PC-9 (cell line): Measurements from ENCODE around the gene LRRC55. TPM values are rescaled to one million over a fixed set of nuclear protein-coding genes. Genes with fewer than 3 reads are reported as not detected.

Source experiments
- BruUV-seq: library from RNA; stranded (reverse); fragments of 400-500 nt; replicated peaks from 2 replicates; lab custom pipeline; 2021; lab: Mats Ljungman, UMichigan
- CTCF ChIA-PET: fragments of 300-600 bp; sonication (Branson Sonifier 250); formaldehyde crosslinking; loops from one replicate; lab custom pipeline; 2022; ENCODE audit warnings: antibody characterized with exemption; lab: Charles Lee
- POLR2A ChIA-PET: fragments of 300-600 bp; sonication (Branson Sonifier 250); formaldehyde crosslinking; loops from one replicate; lab custom pipeline; 2022; ENCODE audit warnings: antibody characterized with exemption; ENCODE audit not compliant: unreplicated experiment; lab: Charles Lee
- DNase-seq, 2 experiments: peaks; one replicate each; pipeline versions ENCODE4 v3.0.0 to v3.0.0-alpha.2; 2015 to 2022; ENCODE audit warnings: mixed read lengths in 1 of 2
- H2AFZ ChIP-seq: fragments of 200-600 bp; sonication (generic); 2 replicates; pipeline ENCODE4 v1.8.1; 2017; ENCODE audit warnings: antibody characterized with exemption
- H3F3A ChIP-seq: fragments of 200-600 bp; sonication (generic); 2 replicates; pipeline ENCODE4 v1.8.1; 2017; ENCODE audit warnings: antibody characterized with exemption, mild to moderate bottlenecking, low read depth; ENCODE audit not compliant: insufficient read depth
- H3K27ac ChIP-seq: fragments of 200-600 bp; sonication (generic); 2 replicates; pipeline ENCODE4 v1.6.1; 2016; ENCODE audit warnings: mixed run types
- H3K27me3 ChIP-seq: fragments of 200-600 bp; sonication (generic); 2 replicates; pipeline ENCODE4 v1.6.1; 2016; ENCODE audit warnings: low read depth, mixed run types; ENCODE audit not compliant: insufficient read depth
- H3K36me3 ChIP-seq: fragments of 200-600 bp; sonication (generic); 2 replicates; pipeline ENCODE4 v1.6.1; 2016; ENCODE audit warnings: low read depth, mixed run types
- H3K4me1 ChIP-seq: fragments of 200-600 bp; sonication (generic); replicated peaks from 2 replicates; pipeline ENCODE4 v1.6.1; 2016; ENCODE audit warnings: mixed run types; ENCODE audit not compliant: insufficient read depth
- H3K4me2 ChIP-seq: fragments of 200-600 bp; sonication (generic); 2 replicates; pipeline ENCODE4 v1.6.1; 2017; ENCODE audit warnings: mixed run types
- H3K4me3 ChIP-seq: fragments of 200-600 bp; sonication (generic); 2 replicates; pipeline ENCODE4 v1.6.1; 2016; ENCODE audit warnings: mixed run types
- H3K79me2 ChIP-seq: fragments of 200-600 bp; sonication (generic); 2 replicates; pipeline ENCODE4 v1.6.1; 2017; ENCODE audit warnings: low read depth, mixed run types
- H3K9me2 ChIP-seq: fragments of 200-600 bp; sonication (generic); 2 replicates; pipeline ENCODE4 v1.8.1; 2017; ENCODE audit warnings: mild to moderate bottlenecking; ENCODE audit not compliant: insufficient read depth
- H3K9me3 ChIP-seq: fragments of 200-600 bp; sonication (generic); 2 replicates; pipeline ENCODE4 v1.8.1; 2016; ENCODE audit warnings: low read depth; ENCODE audit not compliant: insufficient read depth
- H4K20me1 ChIP-seq: fragments of 200-600 bp; sonication (generic); 2 replicates; pipeline ENCODE4 v1.8.1; 2017; ENCODE audit not compliant: insufficient read depth
- EZH2 ChIP-seq: fragments of 200-600 bp; sonication (generic); IDR thresholded peaks from 2 replicates; pipeline ENCODE4 v1.8.0; 2017; ENCODE audit warnings: antibody characterized with exemption, low read depth
- intact Hi-C: fragments of 100-400 bp; cut with micrococcal nuclease; formaldehyde crosslinking; loops from one replicate; pipeline ENCODE4 v1.10.0; 2022; ENCODE audit not compliant: unreplicated experiment
- total RNA-seq: library from RNA; stranded (reverse); gene quantifications from 2 replicates; pipeline ENCODE4 v1.2.3, GENCODE V29; 2021
- TF ChIP-seq, protein P1 (sequence below): fragments of 200-600 bp; sonication (generic); conservative IDR thresholded peaks from 2 replicates; pipeline ENCODE4 v1.6.1; 2017; ENCODE audit warnings: mixed run types, antibody characterized with exemption, mild to moderate bottlenecking, moderate library complexity

The LRRC55 gene
- total RNA-seq, 1 experiment from 2014 or later: not detected

DNA sequence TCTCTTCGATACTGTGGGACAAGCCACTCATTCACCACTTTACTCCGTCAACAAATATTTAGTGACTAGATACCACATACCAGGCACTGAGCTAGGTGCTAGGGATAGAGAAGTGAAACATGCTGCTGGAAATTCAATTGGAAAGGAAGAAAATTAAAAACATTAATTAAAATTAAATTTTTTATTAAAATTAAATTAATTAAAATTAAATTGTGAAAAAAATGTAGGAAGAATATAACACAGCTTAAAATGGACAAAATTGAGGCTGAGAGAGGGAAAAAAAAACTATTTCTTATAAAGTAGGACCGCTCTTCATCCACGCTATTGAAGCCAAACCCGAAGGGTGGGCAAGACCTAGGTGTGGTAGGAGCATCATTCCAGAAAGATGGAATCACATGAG, 23.6 kb upstream of the LRRC55 start:
- DNase-seq: no peak
- no peaks in the 10 kb centered on the region for H3K79me2 ChIP-seq
- no peaks in the 10 kb centered on the region for H3K27me3 ChIP-seq
- H3K4me1 ChIP-seq: peaks cover 17% of the 10 kb centered on the region
- H3K9me3 ChIP-seq: no peaks in the 10 kb centered on the region
- no peak for TF ChIP-seq EZH2
- TF ChIP-seq, protein P1, sequence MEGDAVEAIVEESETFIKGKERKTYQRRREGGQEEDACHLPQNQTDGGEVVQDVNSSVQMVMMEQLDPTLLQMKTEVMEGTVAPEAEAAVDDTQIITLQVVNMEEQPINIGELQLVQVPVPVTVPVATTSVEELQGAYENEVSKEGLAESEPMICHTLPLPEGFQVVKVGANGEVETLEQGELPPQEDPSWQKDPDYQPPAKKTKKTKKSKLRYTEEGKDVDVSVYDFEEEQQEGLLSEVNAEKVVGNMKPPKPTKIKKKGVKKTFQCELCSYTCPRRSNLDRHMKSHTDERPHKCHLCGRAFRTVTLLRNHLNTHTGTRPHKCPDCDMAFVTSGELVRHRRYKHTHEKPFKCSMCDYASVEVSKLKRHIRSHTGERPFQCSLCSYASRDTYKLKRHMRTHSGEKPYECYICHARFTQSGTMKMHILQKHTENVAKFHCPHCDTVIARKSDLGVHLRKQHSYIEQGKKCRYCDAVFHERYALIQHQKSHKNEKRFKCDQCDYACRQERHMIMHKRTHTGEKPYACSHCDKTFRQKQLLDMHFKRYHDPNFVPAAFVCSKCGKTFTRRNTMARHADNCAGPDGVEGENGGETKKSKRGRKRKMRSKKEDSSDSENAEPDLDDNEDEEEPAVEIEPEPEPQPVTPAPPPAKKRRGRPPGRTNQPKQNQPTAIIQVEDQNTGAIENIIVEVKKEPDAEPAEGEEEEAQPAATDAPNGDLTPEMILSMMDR: no peak
- no peak overlapping the region for H3K4me3 ChIP-seq
- ChIA-PET CTCF (no interaction called here), POLR2A (no interaction called here)
- no peaks in the 10 kb centered on the region for H3K9me2 ChIP-seq
- 0 out of 2 replicates have a peak, but pooled peaks cover 2% of the 10 kb centered on the region for H3F3A ChIP-seq
- no peak overlapping the region for H2AFZ ChIP-seq
- H3K27ac ChIP-seq: no peak overlapping the region
- no TSS peak for BruUV-seq
- no peaks in the 10 kb centered on the region for H4K20me1 ChIP-seq
- intact Hi-C loops: no loop called here
- H3K36me3 ChIP-seq: no peaks in the 10 kb centered on the region
- no peak overlapping the region for H3K4me2 ChIP-seq

DNA sequence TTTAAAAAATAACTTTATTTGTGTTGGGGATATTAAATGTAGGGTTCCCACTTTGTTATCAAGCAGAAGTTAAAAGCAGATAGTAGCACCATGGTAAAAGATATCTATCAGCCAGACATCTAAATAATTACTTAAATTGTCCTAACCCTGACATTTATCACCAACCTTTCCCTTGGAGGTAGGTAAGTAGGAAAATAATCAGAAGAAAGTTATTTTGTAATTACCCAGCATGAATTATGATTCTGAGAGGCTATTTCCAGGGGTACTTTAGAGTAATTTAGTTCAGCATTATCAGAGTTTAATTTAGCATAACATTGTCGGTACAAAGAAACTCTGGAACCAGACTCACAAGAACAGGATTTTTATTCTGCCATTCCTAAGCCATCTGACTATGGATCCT, 23.2 kb upstream of the LRRC55 start:
- Histone ChIP-seq H3K4me1 (peaks cover 17% of the 10 kb centered on the region), H3K27me3 (no peaks in the 10 kb centered on the region), H3F3A (0 out of 2 replicates have a peak, but pooled peaks cover 2% of the 10 kb centered on the region), H3K4me2 (no peak overlapping the region), H4K20me1 (no peaks in the 10 kb centered on the region), H3K36me3 (no peaks in the 10 kb centered on the region), H3K79me2 (no peaks in the 10 kb centered on the region), H3K9me3 (no peaks in the 10 kb centered on the region), H3K4me3 (no peak overlapping the region), H2AFZ (no peak overlapping the region), H3K9me2 (no peaks in the 10 kb centered on the region), H3K27ac (no peak overlapping the region)
- BruUV-seq: no TSS peak
- no peak for DNase-seq
- ChIA-PET CTCF (no interaction called here), POLR2A (no interaction called here)
- TF ChIP-seq EZH2: no peak
- TF ChIP-seq, protein P1: no peak
- intact Hi-C loops: no loop called here

DNA sequence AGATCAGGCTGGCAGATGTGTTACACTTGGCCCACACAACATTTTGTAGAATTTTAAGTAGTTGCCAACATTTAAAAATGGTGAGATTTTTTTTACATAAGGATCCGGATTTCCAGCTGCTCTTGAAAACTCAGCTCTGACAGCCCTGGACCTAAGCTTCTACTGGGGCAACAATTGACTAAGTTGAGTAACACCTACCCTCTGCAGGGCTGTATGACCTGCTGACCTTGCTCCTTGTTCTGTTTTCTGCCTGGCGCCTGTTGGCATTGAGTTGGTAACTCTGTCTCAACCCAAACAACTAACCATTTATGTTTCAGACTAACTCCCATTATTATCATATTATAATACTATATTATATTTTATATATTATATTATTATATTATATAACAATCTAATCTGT, 21.1 kb upstream of the LRRC55 start:
- POLR2A ChIA-PET: no interaction called here

More for the DNA sequence above, 21.1 kb upstream of the LRRC55 start:
- Histone ChIP-seq H3K4me1 (peaks cover 7% of the 10 kb centered on the region), H3K9me3 (no peaks in the 10 kb centered on the region), H3K4me3 (no peak overlapping the region), H3K4me2 (no peak overlapping the region), H3K27me3 (no peaks in the 10 kb centered on the region), H4K20me1 (no peaks in the 10 kb centered on the region), H3K27ac (no peak overlapping the region), H3F3A (0 out of 2 replicates have a peak, but pooled peaks cover 1% of the 10 kb centered on the region), H3K79me2 (no peaks in the 10 kb centered on the region), H3K9me2 (no peaks in the 10 kb centered on the region), H2AFZ (no peak overlapping the region), H3K36me3 (no peaks in the 10 kb centered on the region)
- TF ChIP-seq, protein P1: no peak
- TF ChIP-seq EZH2: no peak
- no TSS peak for BruUV-seq
- CTCF ChIA-PET: no interaction called here
- no peak for DNase-seq
- intact Hi-C loops: no loop called here
